Measurements from ENCODE around the gene DOCK10.

DOCK10 gene

DNA sequence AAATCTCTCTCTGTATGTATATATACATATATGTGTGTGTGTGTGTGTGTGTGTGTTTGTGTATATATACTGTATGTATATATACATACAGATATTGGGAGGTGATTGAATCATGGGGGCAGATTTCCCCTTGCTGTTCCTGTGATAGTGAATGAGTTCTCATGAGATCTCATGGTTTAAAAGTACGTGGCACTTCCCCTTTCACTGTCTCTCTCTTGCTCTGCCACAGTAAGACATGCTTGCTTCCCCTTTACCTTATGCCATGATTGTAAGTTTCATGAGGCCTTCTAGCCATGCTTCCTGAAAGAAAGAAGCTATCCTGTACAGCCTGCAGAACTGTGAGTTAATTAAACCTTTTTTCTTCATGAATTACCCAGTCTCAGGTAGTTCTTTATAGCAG, 307.3 kb downstream of the DOCK10 start:
- H3K27me3 ChIP-seq (ENCODE audit: control insufficient read depth in 1 of 2, insufficient read depth in 2 of 2, low read length in 2 of 2): no peaks in the 10 kb centered on the region
- no peaks in the 10 kb centered on the region for H3K36me3 ChIP-seq (ENCODE audit: insufficient read depth, low read length)
- no peak overlapping the region for H3K9ac ChIP-seq (ENCODE audit: low read length)
- no peak overlapping the region for H3K4me3 ChIP-seq (ENCODE audit: low read depth in 1 of 2, low read length in 2 of 2)
- H3K27ac ChIP-seq (ENCODE audit: low read depth, low read length): no peak overlapping the region
- H3K9me3 ChIP-seq (ENCODE audit: low read length): no peaks in the 10 kb centered on the region
- no peaks in the 10 kb centered on the region for H3K4me1 ChIP-seq (ENCODE audit: insufficient read depth, low read length)

- Histone ChIP-seq H3K4me1 (ENCODE audit: insufficient read depth, low read length) (no peaks in the 10 kb centered on the region), H3K9me3 (ENCODE audit: low read length) (no peaks in the 10 kb centered on the region), H3K27me3 (ENCODE audit: control insufficient read depth in 1 of 2, insufficient read depth in 2 of 2, low read length in 2 of 2) (no peaks in the 10 kb centered on the region), H3K4me3 (ENCODE audit: low read depth in 1 of 2, low read length in 2 of 2) (no peak overlapping the region), H3K9ac (ENCODE audit: low read length) (no peak overlapping the region), H3K27ac (ENCODE audit: low read depth, low read length) (no peak overlapping the region), H3K36me3 (ENCODE audit: insufficient read depth, low read length) (no peaks in the 10 kb centered on the region)
Observed at GRCh38 chr2:224731665-224732064, 310.6 kb downstream of the DOCK10 start.

DNA sequence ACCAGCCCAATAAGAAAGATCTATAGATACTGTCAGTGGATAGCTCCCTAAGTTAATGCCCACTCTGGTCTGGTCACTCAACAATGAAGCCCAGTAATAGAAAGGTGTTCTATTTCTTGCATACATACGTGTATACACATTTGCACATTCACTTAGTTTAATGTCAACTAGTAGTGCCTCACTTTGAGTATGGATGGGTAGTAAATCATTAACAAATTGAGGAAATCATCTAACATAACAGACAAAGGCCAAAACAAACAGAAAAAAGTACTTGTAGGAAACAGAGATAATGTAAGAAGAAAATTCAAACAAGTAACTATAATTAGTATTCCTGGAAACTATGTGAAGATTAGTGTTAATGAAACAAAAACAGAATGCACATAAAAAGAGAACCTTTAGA, 312.8 kb downstream of the DOCK10 start:
- Histone ChIP-seq H3K9ac (ENCODE audit: low read length) (no peak overlapping the region), H3K27me3 (ENCODE audit: control insufficient read depth in 1 of 2, insufficient read depth in 2 of 2, low read length in 2 of 2) (no peaks in the 10 kb centered on the region), H3K4me1 (ENCODE audit: insufficient read depth, low read length) (no peaks in the 10 kb centered on the region), H3K4me3 (ENCODE audit: low read depth in 1 of 2, low read length in 2 of 2) (no peak overlapping the region), H3K27ac (ENCODE audit: low read depth, low read length) (no peak overlapping the region), H3K36me3 (ENCODE audit: insufficient read depth, low read length) (no peaks in the 10 kb centered on the region), H3K9me3 (ENCODE audit: low read length) (no peaks in the 10 kb centered on the region)

GRCh38 chr2:224724331-224724730, 317.9 kb downstream of the DOCK10 start:
- H3K36me3 ChIP-seq (ENCODE audit: insufficient read depth, low read length): no peaks in the 10 kb centered on the region
- no peak overlapping the region for H3K27ac ChIP-seq (ENCODE audit: low read depth, low read length)
- H3K9me3 ChIP-seq (ENCODE audit: low read length): no peaks in the 10 kb centered on the region
- no peaks in the 10 kb centered on the region for H3K4me1 ChIP-seq (ENCODE audit: insufficient read depth, low read length)
- no peak overlapping the region for H3K4me3 ChIP-seq (ENCODE audit: low read depth in 1 of 2, low read length in 2 of 2)
- H3K27me3 ChIP-seq (ENCODE audit: control insufficient read depth in 1 of 2, insufficient read depth in 2 of 2, low read length in 2 of 2): no peaks in the 10 kb centered on the region
- no peak overlapping the region for H3K9ac ChIP-seq (ENCODE audit: low read length)

DNA sequence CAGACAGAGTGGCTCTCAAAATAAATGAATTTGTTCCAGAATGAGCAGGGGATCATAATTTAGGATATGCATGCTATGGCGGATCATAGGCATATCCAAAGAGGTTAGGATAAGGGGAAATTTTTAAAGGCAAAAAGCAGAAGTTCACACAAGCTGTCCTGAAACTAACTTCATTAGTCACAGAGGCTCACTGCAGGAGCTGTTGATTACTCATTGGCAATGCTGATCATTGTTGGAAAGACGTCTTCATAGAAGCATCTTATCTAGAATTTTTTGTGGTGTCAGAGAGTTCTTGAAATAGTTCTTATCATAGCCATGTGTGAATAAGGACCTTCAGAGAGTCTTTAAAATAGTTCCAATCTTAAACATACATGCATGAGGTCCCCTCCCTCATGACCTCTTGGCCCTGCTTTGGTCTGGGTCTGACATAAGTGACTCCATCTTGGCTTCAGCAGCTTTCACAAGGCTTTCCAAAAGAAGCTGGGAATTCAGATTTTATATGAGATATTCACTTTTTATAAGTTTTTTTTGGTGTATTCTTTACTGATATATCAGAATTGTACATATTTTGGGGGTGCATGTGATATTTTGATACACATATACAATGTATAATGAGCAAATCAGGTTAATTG, 318.6 kb downstream of the DOCK10 start:
- Histone ChIP-seq H3K4me3 (ENCODE audit: low read depth in 1 of 2, low read length in 2 of 2) (no peak overlapping the region), H3K27me3 (ENCODE audit: control insufficient read depth in 1 of 2, insufficient read depth in 2 of 2, low read length in 2 of 2) (no peaks in the 10 kb centered on the region), H3K9ac (ENCODE audit: low read length) (no peak overlapping the region), H3K4me1 (ENCODE audit: insufficient read depth, low read length) (no peaks in the 10 kb centered on the region), H3K36me3 (ENCODE audit: insufficient read depth, low read length) (no peaks in the 10 kb centered on the region), H3K27ac (ENCODE audit: low read depth, low read length) (no peak overlapping the region), H3K9me3 (ENCODE audit: low read length) (no peaks in the 10 kb centered on the region)

GRCh38 chr2:224722770-224723169, 319.5 kb downstream of the DOCK10 start:
- Histone ChIP-seq H3K4me1 (ENCODE audit: insufficient read depth, low read length) (no peaks in the 10 kb centered on the region), H3K4me3 (ENCODE audit: low read depth in 1 of 2, low read length in 2 of 2) (no peak overlapping the region), H3K36me3 (ENCODE audit: insufficient read depth, low read length) (no peaks in the 10 kb centered on the region), H3K9me3 (ENCODE audit: low read length) (no peaks in the 10 kb centered on the region), H3K27ac (ENCODE audit: low read depth, low read length) (no peak overlapping the region), H3K27me3 (ENCODE audit: control insufficient read depth in 1 of 2, insufficient read depth in 2 of 2, low read length in 2 of 2) (no peaks in the 10 kb centered on the region), H3K9ac (ENCODE audit: low read length) (no peak overlapping the region)

DNA sequence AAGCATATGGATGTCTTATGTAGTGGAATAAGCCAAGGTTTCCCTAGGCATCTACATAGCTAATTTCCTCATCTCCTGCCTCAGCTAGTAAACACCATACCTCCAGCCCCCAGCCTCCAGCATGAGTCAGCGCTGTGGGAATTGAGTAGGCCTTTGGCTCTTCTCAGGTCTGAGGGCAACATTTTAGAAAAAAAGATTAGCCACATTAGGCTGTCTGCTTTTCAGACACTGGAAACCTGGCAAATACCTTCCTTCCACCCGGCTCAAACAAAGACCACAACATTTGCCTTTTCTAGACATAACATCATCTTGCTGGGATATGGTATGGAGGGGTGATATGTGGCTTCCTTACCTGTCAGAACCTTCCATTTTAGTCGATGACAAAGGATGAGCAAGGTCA, 320.0 kb downstream of the DOCK10 start:
- Histone ChIP-seq H3K36me3 (ENCODE audit: insufficient read depth, low read length) (no peaks in the 10 kb centered on the region), H3K4me3 (ENCODE audit: low read depth in 1 of 2, low read length in 2 of 2) (no peak overlapping the region), H3K27me3 (ENCODE audit: control insufficient read depth in 1 of 2, insufficient read depth in 2 of 2, low read length in 2 of 2) (no peaks in the 10 kb centered on the region), H3K4me1 (ENCODE audit: insufficient read depth, low read length) (no peaks in the 10 kb centered on the region), H3K9me3 (ENCODE audit: low read length) (no peaks in the 10 kb centered on the region), H3K27ac (ENCODE audit: low read depth, low read length) (no peak overlapping the region), H3K9ac (ENCODE audit: low read length) (no peak overlapping the region)

GRCh38 chr2:224716921-224717320, 325.3 kb downstream of the DOCK10 start:
- Histone ChIP-seq H3K9ac (ENCODE audit: low read length) (no peak overlapping the region), H3K4me1 (ENCODE audit: insufficient read depth, low read length) (no peaks in the 10 kb centered on the region), H3K9me3 (ENCODE audit: low read length) (no peaks in the 10 kb centered on the region), H3K36me3 (ENCODE audit: insufficient read depth, low read length) (no peaks in the 10 kb centered on the region), H3K27me3 (ENCODE audit: control insufficient read depth in 1 of 2, insufficient read depth in 2 of 2, low read length in 2 of 2) (no peaks in the 10 kb centered on the region), H3K4me3 (ENCODE audit: low read depth in 1 of 2, low read length in 2 of 2) (no peak overlapping the region), H3K27ac (ENCODE audit: low read depth, low read length) (no peak overlapping the region)

DNA sequence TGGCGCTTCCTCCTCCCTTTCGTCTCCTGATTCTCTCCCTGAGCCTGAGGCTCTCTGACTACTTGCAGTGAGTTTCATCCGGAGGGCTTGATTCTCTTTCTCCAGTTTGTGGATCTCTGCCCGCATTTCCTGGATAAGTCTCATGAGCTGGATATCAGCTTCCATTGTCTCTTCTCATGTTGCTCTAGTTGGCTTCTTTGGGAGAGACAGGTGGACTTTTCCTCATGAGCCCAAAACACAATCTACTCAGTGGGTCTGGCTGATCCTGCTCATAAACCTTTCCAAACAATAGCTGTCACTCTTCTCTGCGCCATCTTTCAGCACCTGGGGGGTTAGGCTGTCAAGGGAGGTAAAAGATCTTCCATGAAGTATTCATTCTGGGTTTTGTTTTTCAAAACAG, 326.1 kb downstream of the DOCK10 start, which contains the start of gene CCDC195:
Gene CCDC195, minus strand, starts transcription at position 165 of the 400 bp plus-strand sequence. Its CDS starts 0 bp downstream, at position 165.
- no peak within 1 kb of the TSS for H3K27ac ChIP-seq (ENCODE audit: low read depth, low read length)
- H3K9me3 ChIP-seq (ENCODE audit: low read length): no peaks in the 10 kb centered on the region
- H3K4me1 ChIP-seq (ENCODE audit: insufficient read depth, low read length): no peaks in the 10 kb centered on the region
- H3K4me3 ChIP-seq (ENCODE audit: low read depth in 1 of 2, low read length in 2 of 2): no peak within 1 kb of the TSS
- no peaks in the 10 kb centered on the region for H3K27me3 ChIP-seq (ENCODE audit: control insufficient read depth in 1 of 2, insufficient read depth in 2 of 2, low read length in 2 of 2)
- no peak within 1 kb of the TSS for H3K9ac ChIP-seq (ENCODE audit: low read length)
- no peaks in the 10 kb centered on the region for H3K36me3 ChIP-seq (ENCODE audit: insufficient read depth, low read length)

All from muscle layer of colon (tissue), 2 donors.